Activated CD4-positive, alpha-beta memory T cell treated with anti-CD3 and anti-CD28 coated beads for 36 hours (primary cell): Measurements from ENCODE around the gene TTC23L. TPM values are rescaled to one million over a fixed set of nuclear protein-coding genes. Genes with fewer than 3 reads are reported as not detected.

ENCODE experiments used
- CTCF ChIA-PET: fragments of 350-600 bp; sonication (Branson Sonifier 250); formaldehyde crosslinking; loops from one replicate; lab custom pipeline; 2021; ENCODE audit warnings: antibody characterized with exemption, inconsistent platforms; lab: Charles Lee
- POLR2A ChIA-PET: fragments of 350-600 bp; sonication (Branson Sonifier 250); formaldehyde crosslinking; loops from one replicate; lab custom pipeline; 2021; ENCODE audit warnings: antibody characterized with exemption; lab: Charles Lee
- DNase-seq: peaks from one replicate; pipeline ENCODE4 v3.0.0-alpha.2; 2020
- H3K27ac Mint-ChIP-seq: one replicate; pipeline ENCODE4 v1.8.0; 2021; ENCODE audit warnings: mixed read lengths
- H3K27me3 Mint-ChIP-seq: one replicate; pipeline ENCODE4 v1.8.0; 2021; ENCODE audit warnings: mixed read lengths
- H3K36me3 Mint-ChIP-seq: one replicate; pipeline ENCODE4 v1.8.0; 2021; ENCODE audit warnings: mixed read lengths
- H3K4me1 Mint-ChIP-seq: one replicate; pipeline ENCODE4 v1.8.0; 2021; ENCODE audit warnings: low read depth, mixed read lengths
- H3K4me3 Mint-ChIP-seq: one replicate; pipeline ENCODE4 v1.8.0; 2021; ENCODE audit warnings: mild to moderate bottlenecking, mixed read lengths
- H3K9me3 Mint-ChIP-seq: one replicate; pipeline ENCODE4 v1.8.0; 2021; ENCODE audit warnings: mixed read lengths
- intact Hi-C: fragments of 100-400 bp; cut with micrococcal nuclease; formaldehyde crosslinking; loops from one replicate; pipeline ENCODE4 v1.15.1; 2023
- total RNA-seq, 2 experiments: library from RNA; stranded (reverse); gene quantifications; one replicate each; pipeline ENCODE4 v1.2.3, GENCODE V29; 2021

The TTC23L gene
- total RNA-seq, 2 experiments from 2014 or later, result 0.07 TPM; not detected in 1

- ChIA-PET POLR2A (no interaction called here), CTCF (interaction anchor here (1.5 kb wide), 1 partner anchor 39 kb away, joined by 3 read pairs; no protein-coding TSS in a partner anchor)
- no peak for DNase-seq
- Mint-ChIP-seq H3K9me3 (no peaks in the 10 kb centered on the region), H3K27me3 (no peaks in the 10 kb centered on the region), H3K4me3 (no peak overlapping the region), H3K36me3 (no peaks in the 10 kb centered on the region), H3K4me1 (no peaks in the 10 kb centered on the region), H3K27ac (no peak overlapping the region)
- intact Hi-C loops, result no loop called here
These were observed 20.3 kb downstream of the TTC23L start for GRCh38 chr5:34859253-34859652.

GRCh38 chr5:34863946-34864345 is 25.0 kb downstream of the TTC23L start:
- H3K9me3 Mint-ChIP-seq, result no peaks in the 10 kb centered on the region

GRCh38 chr5:34865091-34865490 is 26.1 kb downstream of the TTC23L start:
- intact Hi-C loops, result no loop called here
- DNase-seq, result no peak
- H3K4me1 Mint-ChIP-seq, result no peaks in the 10 kb centered on the region
- no peaks in the 10 kb centered on the region for H3K9me3 Mint-ChIP-seq
- CTCF ChIA-PET, result no interaction called here
- no peak overlapping the region for H3K4me3 Mint-ChIP-seq
- no peaks in the 10 kb centered on the region for H3K36me3 Mint-ChIP-seq
- H3K27ac Mint-ChIP-seq, result no peak overlapping the region
- POLR2A ChIA-PET, result no interaction called here
- H3K27me3 Mint-ChIP-seq, result no peaks in the 10 kb centered on the region

More at GRCh38 chr5:34863946-34864345, 25.0 kb downstream of the TTC23L start:
- Mint-ChIP-seq H3K4me3 (no peak overlapping the region), H3K4me1 (no peaks in the 10 kb centered on the region), H3K27me3 (no peaks in the 10 kb centered on the region), H3K36me3 (no peaks in the 10 kb centered on the region), H3K27ac (no peak overlapping the region)
- no peak for DNase-seq
- ChIA-PET CTCF (no interaction called here), POLR2A (no interaction called here)
- intact Hi-C loops, result no loop called here

- no peak for DNase-seq
- H3K4me1 Mint-ChIP-seq, result no peaks in the 10 kb centered on the region
- H3K27ac Mint-ChIP-seq, result no peak overlapping the region
- ChIA-PET POLR2A (no interaction called here), CTCF (no interaction called here)
- H3K9me3 Mint-ChIP-seq, result no peaks in the 10 kb centered on the region
- no peak overlapping the region for H3K4me3 Mint-ChIP-seq
- intact Hi-C loops, result no loop called here
- H3K36me3 Mint-ChIP-seq, result no peaks in the 10 kb centered on the region
- H3K27me3 Mint-ChIP-seq, result no peaks in the 10 kb centered on the region
These were observed 28.1 kb downstream of the TTC23L start for GRCh38 chr5:34866989-34867471.

GRCh38 chr5:34867660-34868059 is 28.7 kb downstream of the TTC23L start:
- no peaks in the 10 kb centered on the region for H3K4me1 Mint-ChIP-seq
- H3K4me3 Mint-ChIP-seq, result no peak overlapping the region
- no peaks in the 10 kb centered on the region for H3K9me3 Mint-ChIP-seq
- no peak overlapping the region for H3K27ac Mint-ChIP-seq
- no peak for DNase-seq
- H3K36me3 Mint-ChIP-seq, result no peaks in the 10 kb centered on the region
- ChIA-PET POLR2A (no interaction called here), CTCF (no interaction called here)
- intact Hi-C loops, result no loop called here
- no peaks in the 10 kb centered on the region for H3K27me3 Mint-ChIP-seq

- intact Hi-C loops, result no loop called here
- H3K36me3 Mint-ChIP-seq, result no peaks in the 10 kb centered on the region
- H3K9me3 Mint-ChIP-seq, result no peaks in the 10 kb centered on the region
- H3K27ac Mint-ChIP-seq, result no peak overlapping the region
- CTCF ChIA-PET, result interaction anchor here (1.0 kb wide), 1 partner anchor 29 kb away, joined by 3 read pairs; no protein-coding TSS in a partner anchor
- H3K27me3 Mint-ChIP-seq, result no peaks in the 10 kb centered on the region
- no peak for DNase-seq
- no peak overlapping the region for H3K4me3 Mint-ChIP-seq
- POLR2A ChIA-PET, result no interaction called here
- no peaks in the 10 kb centered on the region for H3K4me1 Mint-ChIP-seq
These were observed 29.8 kb downstream of the TTC23L start for GRCh38 chr5:34868791-34869190.

GRCh38 chr5:34869256-34869655 is 30.3 kb downstream of the TTC23L start:
- intact Hi-C loops, result no loop called here
- no peaks in the 10 kb centered on the region for H3K4me1 Mint-ChIP-seq
- H3K27me3 Mint-ChIP-seq, result no peaks in the 10 kb centered on the region
- CTCF ChIA-PET, result interaction anchor here (0.6 kb wide), 1 partner anchor 299 kb away, joined by 3 read pairs; no protein-coding TSS in a partner anchor
- H3K9me3 Mint-ChIP-seq, result no peaks in the 10 kb centered on the region
- POLR2A ChIA-PET, result no interaction called here
- H3K4me3 Mint-ChIP-seq, result no peak overlapping the region
- no peak for DNase-seq
- no peaks in the 10 kb centered on the region for H3K36me3 Mint-ChIP-seq
- H3K27ac Mint-ChIP-seq, result no peak overlapping the region

GRCh38 chr5:34870382-34870781 is 31.4 kb downstream of the TTC23L start:
- no peak for DNase-seq
- no peaks in the 10 kb centered on the region for H3K4me1 Mint-ChIP-seq
- no peak overlapping the region for H3K4me3 Mint-ChIP-seq
- ChIA-PET POLR2A (no interaction called here), CTCF (no interaction called here)
- intact Hi-C loops, result no loop called here
- H3K27me3 Mint-ChIP-seq, result peaks cover under 1% of the 10 kb centered on the region
- no peak overlapping the region for H3K27ac Mint-ChIP-seq
- peaks cover 4% of the 10 kb centered on the region for H3K9me3 Mint-ChIP-seq
- H3K36me3 Mint-ChIP-seq, result no peaks in the 10 kb centered on the region

- intact Hi-C loops, result no loop called here
- Mint-ChIP-seq H3K9me3 (peaks cover 19% of the 10 kb centered on the region), H3K27ac (no peak overlapping the region), H3K36me3 (peaks cover 6% of the 10 kb centered on the region), H3K27me3 (peaks cover 4% of the 10 kb centered on the region), H3K4me1 (no peaks in the 10 kb centered on the region), H3K4me3 (no peak overlapping the region)
- CTCF ChIA-PET, result interaction anchor here (0.7 to 1.1 kb wide), 2 partner anchors 392 to 607 kb away, joined by 3 read pairs; no protein-coding TSS in a partner anchor
- POLR2A ChIA-PET, result no interaction called here
- no peak for DNase-seq
These were observed 37.3 kb downstream of the TTC23L start for GRCh38 chr5:34876275-34876674.

- DNase-seq, result no peak
- POLR2A ChIA-PET, result no interaction called here
- no peak overlapping the region for H3K4me3 Mint-ChIP-seq
- peaks cover 7% of the 10 kb centered on the region for H3K9me3 Mint-ChIP-seq
- H3K36me3 Mint-ChIP-seq, result peaks cover under 1% of the 10 kb centered on the region
- H3K27ac Mint-ChIP-seq, result no peak overlapping the region
- CTCF ChIA-PET, result no interaction called here
- H3K4me1 Mint-ChIP-seq, result no peaks in the 10 kb centered on the region
- intact Hi-C loops, result no loop called here
- peaks cover 1% of the 10 kb centered on the region for H3K27me3 Mint-ChIP-seq
These were observed 42.3 kb downstream of the TTC23L start for GRCh38 chr5:34881246-34881645.

- ChIA-PET POLR2A (no interaction called here), CTCF (interaction anchor here (0.8 to 2.4 kb wide), 4 partner anchors 9 to 363 kb away, joined by 3 to 8 read pairs (median 4); no protein-coding TSS in a partner anchor)
- H3K4me1 Mint-ChIP-seq, result no peaks in the 10 kb centered on the region
- no peaks in the 10 kb centered on the region for H3K9me3 Mint-ChIP-seq
- H3K36me3 Mint-ChIP-seq, result no peaks in the 10 kb centered on the region
- DNase-seq, result no peak
- H3K27ac Mint-ChIP-seq, result no peak overlapping the region
- intact Hi-C loops, result no loop called here
- H3K27me3 Mint-ChIP-seq, result no peaks in the 10 kb centered on the region
- H3K4me3 Mint-ChIP-seq, result no peak overlapping the region
These were observed 47.6 kb downstream of the TTC23L start for GRCh38 chr5:34886392-34887119.

- intact Hi-C loops, result no loop called here
- CTCF ChIA-PET, result no interaction called here
- no peak for DNase-seq
- H3K9me3 Mint-ChIP-seq, result no peaks in the 10 kb centered on the region
- H3K4me3 Mint-ChIP-seq, result no peak overlapping the region
- H3K4me1 Mint-ChIP-seq, result no peaks in the 10 kb centered on the region
- no peaks in the 10 kb centered on the region for H3K27me3 Mint-ChIP-seq
- H3K36me3 Mint-ChIP-seq, result no peaks in the 10 kb centered on the region
- no peak overlapping the region for H3K27ac Mint-ChIP-seq
- POLR2A ChIA-PET, result no interaction called here
These were observed 50.4 kb downstream of the TTC23L start for GRCh38 chr5:34889394-34889793.

GRCh38 chr5:34891981-34892380 is 53.0 kb downstream of the TTC23L start:
- CTCF ChIA-PET, result interaction anchor here (0.9 to 2.9 kb wide), 2 partner anchors 406 to 416 kb away, joined by 3 to 12 read pairs; no protein-coding TSS in a partner anchor
- POLR2A ChIA-PET, result no interaction called here
- no peaks in the 10 kb centered on the region for H3K36me3 Mint-ChIP-seq

More at GRCh38 chr5:34891981-34892380, 53.0 kb downstream of the TTC23L start:
- Mint-ChIP-seq H3K4me1 (no peaks in the 10 kb centered on the region), H3K4me3 (no peak overlapping the region), H3K9me3 (no peaks in the 10 kb centered on the region), H3K27ac (no peak overlapping the region), H3K27me3 (no peaks in the 10 kb centered on the region)
- intact Hi-C loops, result no loop called here
- no peak for DNase-seq
